IMR-90 (cell line): ENCODE data around the gene LY9.

Experiments
- BHLHE40 ChIP-seq: fragments of 150-350 bp; IDR thresholded peaks from 2 replicates; pipeline ENCODE4 v1.6.1; 2016; ENCODE audit warnings: mild to moderate bottlenecking, low read depth, low read length
- CEBPB ChIP-seq: IDR thresholded peaks from 2 replicates; pipeline ENCODE4 v1.6.1; 2012; ENCODE audit warnings: low read depth, low read length, improper control_type of control experiment
- CHD1 ChIP-seq: IDR thresholded peaks from 2 replicates; pipeline ENCODE4 v1.6.1; 2012; ENCODE audit warnings: low read depth, low read length, improper control_type of control experiment
- CTCF ChIP-seq: conservative IDR thresholded peaks from 2 replicates; pipeline ENCODE4 v1.5.1; 2012; ENCODE audit warnings: mild to moderate bottlenecking, low read depth, low read length, improper control_type of control experiment
- ELK1 ChIP-seq: fragments of 150-350 bp; IDR thresholded peaks from 2 replicates; pipeline ENCODE4 v1.6.1; 2016; ENCODE audit warnings: low read depth, mild to moderate bottlenecking, low read length, moderate library complexity, borderline replicate concordance
- FOS ChIP-seq: fragments of 150-350 bp; IDR thresholded peaks from 2 replicates; pipeline ENCODE4 v1.6.1; 2016; ENCODE audit warnings: low read depth, low read length
- MAFK ChIP-seq: IDR thresholded peaks from 2 replicates; pipeline ENCODE4 v1.6.1; 2012; ENCODE audit warnings: low read depth, low read length, improper control_type of control experiment
- MAZ ChIP-seq: IDR thresholded peaks from 2 replicates; pipeline ENCODE4 v1.6.1; 2012; ENCODE audit warnings: low read depth, mild to moderate bottlenecking, low read length, improper control_type of control experiment, moderate library complexity, borderline replicate concordance
- MXI1 ChIP-seq: IDR thresholded peaks from 2 replicates; pipeline ENCODE4 v1.6.1; 2012; ENCODE audit warnings: low read depth, mild to moderate bottlenecking, low read length, moderate library complexity, borderline replicate concordance
- POLR2A ChIP-seq: IDR thresholded peaks from 2 replicates; pipeline ENCODE4 v1.6.1; 2012; ENCODE audit warnings: mild to moderate bottlenecking, low read depth, low read length
- RAD21 ChIP-seq: IDR thresholded peaks from 2 replicates; pipeline ENCODE4 v1.6.1; 2012; ENCODE audit warnings: low read length, improper control_type of control experiment
- USF2 ChIP-seq: fragments of 150-350 bp; IDR thresholded peaks from 2 replicates; pipeline ENCODE4 v1.6.1; 2017; ENCODE audit warnings: mild to moderate bottlenecking, antibody characterized with exemption, low read length, low read depth

GRCh38 chr1:160806109-160806665 is 10.2 kb downstream of the LY9 start:
- TF ChIP-seq CTCF (no peak), POLR2A (no peak), MAZ (no peak), ELK1 (no peak), CEBPB (no peak), BHLHE40 (no peak), MAFK (no peak), RAD21 (no peak), CHD1 (no peak), FOS (no peak), MXI1 (no peak), USF2 (no peak)
